GM21447 (cell line): ENCODE results near the gene NELFE.
"Not testable (repeated sequence)": the region's sequence is repeated elsewhere in the genome, so short reads cannot be mapped to it uniquely, and the experiment has no call there.

ENCODE experiments used
- ATAC-seq: cut with Tn5 transposase; IDR thresholded peaks from one replicate; pipeline ENCODE4 v1.9.1; 2021; ENCODE audit not compliant: unreplicated experiment

NELFE gene

DNA sequence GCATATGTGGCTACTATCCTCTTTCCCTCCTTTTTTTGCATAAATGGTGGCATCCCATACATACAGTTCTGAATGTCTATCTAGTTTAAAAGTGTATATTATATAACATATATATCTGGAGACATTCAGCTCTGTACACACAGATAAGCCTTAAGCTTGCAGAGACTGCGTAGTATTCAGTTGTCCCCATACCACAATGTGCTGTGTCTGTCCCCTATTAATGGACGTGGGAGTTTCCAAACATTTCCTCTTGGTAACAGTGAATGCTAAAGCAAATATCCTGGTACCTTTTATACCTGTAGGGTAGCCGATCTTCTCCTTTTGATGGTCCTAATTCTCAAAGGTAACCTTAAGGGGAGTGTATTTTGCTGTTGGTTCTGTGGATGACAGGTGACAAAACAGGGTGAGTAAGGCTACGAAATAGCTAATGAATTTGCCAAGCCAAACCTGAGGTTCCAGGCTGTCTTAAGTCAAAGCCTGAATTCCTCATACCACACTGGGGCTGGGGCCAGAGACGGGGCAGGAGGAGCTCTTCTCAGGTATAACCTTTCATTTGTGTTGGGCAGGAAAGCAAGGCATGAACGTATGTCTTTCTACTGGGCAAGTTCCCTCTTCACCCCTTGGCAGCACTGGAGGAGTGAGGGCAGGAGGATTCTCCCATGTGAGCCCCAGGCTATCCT is 39.0 kb downstream of the NELFE start:
- no peak for ATAC-seq

DNA sequence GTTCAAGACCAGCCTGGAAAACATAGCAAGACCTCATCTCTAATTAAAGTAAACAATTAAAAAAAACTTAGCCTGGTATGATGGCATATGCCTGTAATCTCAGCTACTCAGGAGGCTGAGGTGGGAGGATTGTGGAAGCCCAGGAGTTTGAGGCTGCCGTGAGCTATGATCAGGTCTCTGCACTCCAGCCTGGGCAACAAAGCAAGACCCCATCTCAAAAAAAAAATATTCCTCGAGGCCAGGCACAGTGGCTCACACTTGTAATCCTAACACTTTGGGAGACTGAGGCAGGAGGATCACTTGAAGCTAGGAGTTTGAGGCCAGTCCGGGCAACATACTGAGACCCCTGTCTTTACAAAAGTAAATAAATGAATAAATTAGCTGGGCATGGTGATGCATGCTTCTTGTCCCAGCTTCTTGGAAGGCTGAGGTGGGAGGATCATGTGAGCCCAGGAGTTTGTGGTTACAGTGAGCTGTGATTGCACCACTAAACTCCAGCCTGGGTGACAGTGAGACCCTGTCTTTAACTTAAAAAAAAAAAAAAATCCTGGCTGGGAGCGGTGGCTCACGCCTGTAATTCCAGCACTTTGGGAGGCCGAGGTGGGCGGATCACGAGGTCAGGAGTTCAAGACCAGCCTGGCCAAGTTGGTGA is 40.6 kb downstream of the NELFE start:
- ATAC-seq = no peak

DNA sequence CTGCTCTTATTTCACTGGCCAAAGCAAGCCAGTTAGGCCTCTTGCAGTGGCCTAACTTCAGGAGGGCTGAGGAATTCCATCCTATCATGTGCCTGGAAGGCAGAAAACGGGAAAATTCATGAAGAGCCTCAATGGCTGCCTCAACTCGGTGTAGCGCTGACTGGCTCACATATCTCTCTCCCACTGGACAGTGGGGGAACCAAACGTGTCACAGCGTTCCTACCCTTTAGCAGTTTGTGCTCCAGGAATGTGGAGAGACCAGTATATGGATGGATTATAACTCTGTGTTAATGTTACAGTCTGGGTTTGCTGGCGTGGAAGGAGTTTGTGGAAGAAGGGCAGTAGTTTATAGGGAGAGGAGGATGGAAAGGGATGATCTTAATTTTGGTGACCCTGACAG is 43.0 kb downstream of the NELFE start:
- no peak for ATAC-seq

DNA sequence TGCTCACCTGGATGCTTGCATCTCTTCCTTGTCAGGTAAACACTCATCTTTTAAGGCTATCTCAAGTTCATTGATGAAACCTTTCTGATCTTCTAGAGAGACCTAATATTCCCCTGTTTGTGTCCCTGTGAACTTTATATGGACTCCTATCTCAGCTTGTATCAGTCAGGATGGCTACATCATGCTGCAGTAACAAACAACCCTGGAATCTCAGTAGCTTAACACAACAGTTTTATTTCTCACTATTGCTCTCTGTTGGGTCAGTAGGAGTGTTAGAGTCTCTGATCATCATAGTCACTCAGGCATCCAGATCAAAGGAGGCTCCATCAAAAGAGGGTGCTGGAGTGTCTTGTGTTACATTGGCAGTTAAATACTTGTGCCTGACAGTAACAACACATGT is 43.4 kb downstream of the NELFE start:
- ATAC-seq = no peak

DNA sequence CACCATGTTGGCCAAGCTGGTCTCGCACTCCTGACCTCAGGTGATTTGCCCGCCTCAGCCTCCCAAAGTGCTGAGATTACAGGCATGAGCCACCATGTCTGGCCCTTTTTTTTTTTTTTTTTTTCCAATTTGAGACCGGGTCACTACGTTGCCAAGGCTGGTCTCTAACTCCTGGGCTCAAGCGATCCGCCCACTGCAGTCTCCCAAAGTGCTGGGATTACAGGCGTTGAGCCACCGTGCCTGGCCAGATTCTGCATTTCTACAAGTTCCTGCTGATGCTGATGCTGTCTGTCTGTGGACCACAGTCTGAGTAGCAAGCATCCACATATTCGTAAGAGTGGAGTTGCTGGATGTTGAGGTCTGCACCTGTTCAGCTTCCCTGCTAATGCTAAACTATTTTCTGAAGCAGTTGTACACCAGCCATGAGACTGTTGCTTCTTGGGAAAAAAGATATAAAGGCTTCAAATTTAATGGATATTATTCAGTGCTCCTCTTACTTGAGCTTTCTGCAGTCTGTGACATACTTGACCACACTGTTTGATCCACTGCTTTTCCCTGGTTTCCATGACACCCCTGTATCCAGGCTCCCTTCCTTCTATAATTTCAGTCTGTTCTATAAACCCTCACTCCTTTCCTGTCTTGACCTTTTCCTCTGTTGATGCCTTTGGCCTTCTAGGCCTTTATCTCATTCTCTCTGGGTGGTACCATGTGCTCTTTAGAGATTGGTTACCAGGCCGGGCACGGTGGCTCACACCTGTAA is 46.8 kb downstream of the NELFE start:
- no peak for ATAC-seq

DNA sequence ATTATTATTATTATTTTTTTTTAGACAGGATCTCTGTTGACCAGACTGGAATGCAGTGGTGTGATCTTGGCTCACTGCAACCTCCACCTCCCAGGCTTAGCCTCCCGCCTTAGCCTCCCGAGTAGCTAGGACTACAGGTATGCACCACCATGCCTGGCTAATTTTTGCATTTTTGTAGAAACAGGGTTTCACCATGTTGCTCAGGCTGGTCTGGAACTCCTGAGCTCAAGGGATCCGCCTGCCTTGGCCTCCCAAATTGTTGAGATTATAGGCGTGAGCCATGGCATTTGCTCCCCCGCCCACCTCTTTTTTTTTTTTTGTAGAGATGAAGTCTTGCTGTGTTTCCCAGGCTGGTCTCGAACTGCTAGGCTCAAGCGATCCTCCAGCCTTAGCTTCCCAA is 49.5 kb downstream of the NELFE start:
- ATAC-seq = not testable (repeated sequence)

DNA sequence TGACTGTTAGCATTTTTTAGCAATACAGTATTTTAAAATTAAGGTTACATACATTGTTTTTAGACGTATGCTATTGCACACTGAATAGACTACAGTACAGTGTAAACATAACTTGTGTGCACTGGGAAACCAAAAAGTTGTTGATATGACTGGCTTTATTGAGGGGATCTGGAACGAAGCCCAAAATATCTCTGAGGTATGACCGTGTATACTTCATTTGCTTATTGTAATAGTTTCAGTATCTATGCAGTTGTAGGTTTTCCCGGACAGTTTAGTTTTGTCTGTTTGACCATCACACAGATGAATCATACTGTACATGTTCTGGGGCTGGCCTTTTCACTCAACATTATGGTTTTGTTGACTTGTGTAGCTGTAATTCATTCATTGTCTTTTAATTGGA is 50.0 kb downstream of the NELFE start:
- ATAC-seq = peak; percentile 69

DNA sequence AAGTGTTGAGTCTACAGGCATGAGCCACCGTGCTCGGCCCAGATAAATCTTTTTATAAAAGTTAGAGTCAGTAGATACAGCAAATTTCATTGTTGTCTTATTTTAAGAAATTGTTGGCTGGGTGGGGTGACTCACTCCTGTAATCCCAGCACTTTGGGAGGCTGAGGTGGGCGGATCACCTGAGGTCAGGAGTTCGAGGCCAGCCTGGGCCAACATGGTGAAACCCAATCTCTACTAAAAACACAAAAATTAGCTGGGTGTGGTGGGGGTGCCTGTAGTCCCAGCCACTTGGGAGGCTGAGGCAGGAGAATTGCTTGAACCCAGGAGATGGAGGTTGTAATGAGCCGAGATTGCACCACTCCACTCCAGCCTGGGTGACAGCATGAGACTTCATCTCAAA is 50.5 kb downstream of the NELFE start:
- not testable (repeated sequence) for ATAC-seq

DNA sequence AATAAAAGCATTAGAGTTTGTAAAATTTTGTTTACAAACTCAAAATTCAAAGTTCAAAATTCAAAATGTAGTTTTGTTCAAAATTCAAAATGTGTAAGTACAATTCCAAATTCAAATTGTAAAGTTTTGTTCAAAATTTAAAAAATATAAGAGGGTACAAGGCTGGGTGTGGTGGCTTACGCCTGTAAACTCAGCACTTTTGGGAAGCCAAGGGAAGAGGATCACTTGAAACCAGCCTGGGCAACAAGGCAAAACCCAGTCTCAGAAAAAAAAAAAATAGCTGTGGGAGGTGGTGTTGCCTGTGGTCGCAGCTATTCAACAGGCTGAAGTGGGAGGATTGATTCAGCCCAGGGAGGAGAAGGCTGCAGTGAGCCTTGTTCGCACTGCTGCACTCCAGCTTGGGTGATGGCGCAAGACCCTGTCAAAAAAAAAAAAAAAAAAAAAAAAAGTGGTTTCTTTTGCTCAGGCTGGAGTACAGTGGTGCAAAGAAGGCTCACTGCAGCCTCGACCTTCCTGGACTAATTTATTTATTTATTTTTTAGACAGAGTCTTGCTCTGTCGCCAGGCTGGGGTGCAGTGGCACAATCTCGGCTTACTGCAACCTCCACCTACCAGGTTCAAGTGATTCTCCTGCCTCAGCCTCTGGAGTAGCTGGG is 51.5 kb downstream of the NELFE start:
- ATAC-seq = no peak

DNA sequence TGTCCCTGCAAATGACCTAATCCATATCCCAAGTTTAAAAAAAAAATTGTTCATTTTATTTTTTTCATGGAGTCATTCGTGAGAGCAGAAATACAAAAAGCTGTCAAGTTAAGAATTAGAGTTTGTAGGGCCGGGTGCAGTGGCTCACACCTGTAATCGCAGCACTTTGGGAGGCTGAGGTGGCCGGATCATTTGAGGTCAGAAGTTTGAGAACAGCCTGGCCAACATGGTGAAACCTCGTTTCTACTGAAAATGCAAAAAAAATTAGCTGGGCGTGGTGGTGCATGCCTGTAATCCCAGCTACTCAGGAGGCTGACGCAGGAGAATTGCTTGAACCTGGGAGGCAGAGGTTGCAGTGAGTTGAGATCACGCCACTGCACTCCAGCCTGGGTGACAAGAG is 52.0 kb downstream of the NELFE start:
- not testable (repeated sequence) for ATAC-seq

DNA sequence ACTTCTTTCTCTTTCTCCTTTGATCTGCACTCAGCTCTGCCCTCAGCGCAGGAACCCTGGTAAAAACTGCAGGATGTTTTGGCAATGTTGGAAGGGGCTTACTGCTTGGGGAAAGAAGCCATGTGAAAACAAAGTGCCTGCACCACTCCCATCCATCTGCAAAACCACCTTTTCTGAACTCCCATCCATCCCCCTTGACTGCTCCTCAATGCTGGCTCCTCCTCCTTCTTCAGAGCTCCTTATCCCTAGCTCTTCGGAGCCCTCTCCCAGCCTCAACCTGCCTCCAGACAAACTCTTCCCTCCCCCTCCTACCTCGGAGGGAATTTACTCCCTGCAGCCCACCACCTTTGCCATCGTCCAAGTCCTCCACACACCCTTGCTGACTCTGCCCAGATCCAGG is 52.6 kb downstream of the NELFE start:
- ATAC-seq = no peak

DNA sequence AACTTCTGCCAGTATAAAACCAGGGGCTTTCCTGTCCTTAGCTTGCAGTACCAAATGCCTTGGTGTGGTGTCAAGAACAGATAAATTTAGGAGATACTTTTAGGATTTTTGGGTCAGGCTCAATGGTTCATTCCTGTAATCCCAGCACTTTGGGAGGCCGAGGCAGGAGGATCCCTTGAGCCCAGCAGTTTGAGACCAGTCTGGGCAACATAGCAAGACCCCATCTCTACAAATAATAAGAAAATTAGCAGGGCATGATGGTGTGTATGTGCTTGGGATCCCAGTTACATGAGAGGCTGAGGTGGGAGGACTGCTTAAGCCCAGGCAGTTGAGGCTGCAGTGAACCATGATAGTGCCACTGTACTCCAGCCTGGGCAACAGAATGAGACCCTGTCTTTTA is 53.7 kb downstream of the NELFE start:
- no peak for ATAC-seq

DNA sequence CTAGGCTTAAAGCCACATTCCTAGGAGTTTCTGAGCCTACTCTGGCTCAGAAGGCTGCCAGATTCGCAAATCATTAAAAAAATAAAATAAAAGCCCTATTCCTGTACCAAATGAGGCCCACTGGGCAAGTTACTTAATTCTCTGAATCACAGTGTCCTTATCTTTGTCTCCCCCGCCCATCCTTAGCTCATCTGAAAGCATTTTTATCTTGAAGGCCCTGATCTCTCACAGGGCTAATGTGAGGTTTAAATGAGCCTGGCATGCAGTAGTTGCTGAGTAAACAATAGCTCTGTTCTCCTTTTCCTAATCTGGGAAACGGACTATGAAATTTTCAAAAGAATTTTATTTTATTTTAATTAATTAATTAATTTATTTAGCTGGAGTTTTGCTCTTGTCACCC is 54.8 kb downstream of the NELFE start:
- no peak for ATAC-seq
